IMR-90 (cell line): ENCODE results near the gene SGCA. TPM values are rescaled to one million over a fixed set of nuclear protein-coding genes. Genes with fewer than 3 reads are reported as not detected.
A peak's percentile ranks its signal among the peaks of the same experiment; 100 is the strongest.

ENCODE experiments used
- ATAC-seq: fragments of 200-7000 bp; cut with Tn5 transposase; 2 replicates; pipeline ENCODE4 v1.9.1; 2020; ENCODE audit warnings: low read depth, mild to moderate bottlenecking, moderate library complexity
- BruUV-seq: library from RNA; stranded (reverse); fragments of 400-500 nt; replicated peaks from 2 replicates; lab custom pipeline; 2021; lab: Mats Ljungman, UMichigan
- CTCF ChIA-PET: fragments of 300-600 bp; formaldehyde crosslinking; extraction: SDS; loops from one replicate; lab custom pipeline; 2021; ENCODE audit warnings: antibody characterized with exemption; lab: Yijun Ruan, JAX
- POLR2A ChIA-PET: fragments of 300-600 bp; sonication (Branson Sonifier 250); formaldehyde crosslinking; loops from one replicate; lab custom pipeline; 2022; ENCODE audit warnings: antibody characterized with exemption; ENCODE audit not compliant: unreplicated experiment; lab: Charles Lee
- DNase-seq: peaks from one replicate; pipeline ENCODE4 v3.0.0; 2013
- H2AFZ ChIP-seq: replicated peaks from 2 replicates; pipeline ENCODE3; 2013; ENCODE audit warnings: low read length, mild to moderate bottlenecking; ENCODE audit not compliant: poor library complexity
- H2AK5ac ChIP-seq: 2 replicates; pipeline ENCODE4 v1.6.1; 2013; ENCODE audit warnings: low read depth, low read length, inconsistent platforms
- H2AK9ac ChIP-seq: replicated peaks from 2 replicates; pipeline ENCODE3; 2013; ENCODE audit warnings: mild to moderate bottlenecking, low read depth, low read length, moderate library complexity; ENCODE audit not compliant: poor library complexity
- H2BK120ac ChIP-seq: 2 replicates; pipeline ENCODE4 v1.6.1; 2013; ENCODE audit warnings: low read depth, low read length, inconsistent platforms
- H2BK15ac ChIP-seq: 3 replicates; pipeline ENCODE4 v1.6.1; 2013; ENCODE audit warnings: low read depth, low read length, inconsistent platforms
- H2BK20ac ChIP-seq: 2 replicates; pipeline ENCODE4 v1.6.1; 2013; ENCODE audit warnings: low read depth, mild to moderate bottlenecking, inconsistent platforms, low read length, moderate library complexity
- H2BK5ac ChIP-seq: 2 replicates; pipeline ENCODE4 v1.6.1; 2013; ENCODE audit warnings: mild to moderate bottlenecking, low read depth, low read length, inconsistent platforms; ENCODE audit not compliant: poor library complexity, severe bottlenecking
- H3K14ac ChIP-seq: replicated peaks from 2 replicates; pipeline ENCODE4 v1.6.1; 2013; ENCODE audit warnings: low read depth, low read length, inconsistent platforms
- H3K18ac ChIP-seq: 2 replicates; pipeline ENCODE4 v1.6.1; 2013; ENCODE audit warnings: low read depth, low read length, control low read depth
- H3K23ac ChIP-seq: 2 replicates; pipeline ENCODE4 v1.6.1; 2013; ENCODE audit warnings: low read depth, low read length, inconsistent platforms
- H3K27ac ChIP-seq: 2 replicates; pipeline ENCODE4 v1.5.1; 2013; ENCODE audit warnings: mild to moderate bottlenecking, control low read depth, low read length; ENCODE audit not compliant: insufficient read depth
- H3K27me3 ChIP-seq: 2 replicates; pipeline ENCODE4 v1.6.1; 2013; ENCODE audit warnings: low read length; ENCODE audit not compliant: control insufficient read depth, insufficient read depth
- H3K36me3 ChIP-seq: 2 replicates; pipeline ENCODE4 v1.6.1; 2013; ENCODE audit warnings: low read length, mixed read lengths; ENCODE audit not compliant: control insufficient read depth, insufficient read depth
- H3K4ac ChIP-seq: 2 replicates; pipeline ENCODE4 v1.6.1; 2013; ENCODE audit warnings: low read depth, low read length, inconsistent platforms
- H3K4me1 ChIP-seq: 2 replicates; pipeline ENCODE4 v1.6.1; 2013; ENCODE audit warnings: low read length, mixed read lengths; ENCODE audit not compliant: control insufficient read depth, insufficient read depth
- H3K4me2 ChIP-seq: 2 replicates; pipeline ENCODE4 v1.6.1; 2013; ENCODE audit warnings: low read depth, mild to moderate bottlenecking, control low read depth, low read length, moderate library complexity
- H3K4me3 ChIP-seq: 2 replicates; pipeline ENCODE4 v1.5.1; 2013; ENCODE audit warnings: low read depth, mild to moderate bottlenecking, control low read depth, low read length, moderate library complexity; ENCODE audit not compliant: insufficient read depth
- H3K56ac ChIP-seq: 2 replicates; pipeline ENCODE4 v1.6.1; 2013; ENCODE audit warnings: low read length, inconsistent platforms; ENCODE audit not compliant: insufficient read depth; ENCODE audit errors: extremely low read depth
- H3K79me1 ChIP-seq, 2 experiments: 2 replicates each; pipeline ENCODE4 v1.6.1; 2013; ENCODE audit warnings: low read length in 2 of 2, inconsistent platforms in 1 of 2, low read depth in 1 of 2
- H3K9ac ChIP-seq: 2 replicates; pipeline ENCODE4 v1.6.1; 2013; ENCODE audit warnings: low read depth, low read length, control low read depth
- H3K9me1 ChIP-seq: 2 replicates; pipeline ENCODE4 v1.6.1; 2013; ENCODE audit warnings: low read length, inconsistent platforms; ENCODE audit not compliant: insufficient read depth
- H3K9me3 ChIP-seq: 2 replicates; pipeline ENCODE4 v1.6.1; 2013; ENCODE audit warnings: low read length; ENCODE audit not compliant: control insufficient read depth, insufficient read depth
- H4K20me1 ChIP-seq: 2 replicates; pipeline ENCODE4 v1.6.1; 2013; ENCODE audit warnings: low read length, inconsistent platforms; ENCODE audit not compliant: insufficient read depth
- H4K5ac ChIP-seq: 2 replicates; pipeline ENCODE4 v1.6.1; 2013; ENCODE audit warnings: mild to moderate bottlenecking, low read depth, low read length, control low read depth
- H4K8ac ChIP-seq, 2 experiments: 2 replicates each; pipeline ENCODE4 v1.6.1; 2013; ENCODE audit warnings: low read depth in 2 of 2, low read length in 2 of 2, control low read depth in 1 of 2, inconsistent platforms in 1 of 2
- H4K91ac ChIP-seq: 2 replicates; pipeline ENCODE4 v1.6.1; 2013; ENCODE audit warnings: low read depth, low read length, inconsistent platforms; ENCODE audit not compliant: insufficient read depth
- BHLHE40 ChIP-seq: fragments of 150-350 bp; IDR thresholded peaks from 2 replicates; pipeline ENCODE4 v1.6.1; 2016; ENCODE audit warnings: mild to moderate bottlenecking, low read depth, low read length
- CEBPB ChIP-seq: IDR thresholded peaks from 2 replicates; pipeline ENCODE4 v1.6.1; 2012; ENCODE audit warnings: low read depth, low read length, improper control_type of control experiment
- CHD1 ChIP-seq: IDR thresholded peaks from 2 replicates; pipeline ENCODE4 v1.6.1; 2012; ENCODE audit warnings: low read depth, low read length, improper control_type of control experiment
- FOS ChIP-seq: fragments of 150-350 bp; IDR thresholded peaks from 2 replicates; pipeline ENCODE4 v1.6.1; 2016; ENCODE audit warnings: low read depth, low read length
- MAFK ChIP-seq: IDR thresholded peaks from 2 replicates; pipeline ENCODE4 v1.6.1; 2012; ENCODE audit warnings: low read depth, low read length, improper control_type of control experiment
- MAZ ChIP-seq: IDR thresholded peaks from 2 replicates; pipeline ENCODE4 v1.6.1; 2012; ENCODE audit warnings: low read depth, mild to moderate bottlenecking, low read length, improper control_type of control experiment, moderate library complexity, borderline replicate concordance
- MXI1 ChIP-seq: IDR thresholded peaks from 2 replicates; pipeline ENCODE4 v1.6.1; 2012; ENCODE audit warnings: low read depth, mild to moderate bottlenecking, low read length, moderate library complexity, borderline replicate concordance
- NFE2L2 ChIP-seq: fragments of 150-350 bp; IDR thresholded peaks from 2 replicates; pipeline ENCODE4 v1.6.1; 2016; ENCODE audit warnings: low read depth, mild to moderate bottlenecking, low read length
- POLR2A ChIP-seq: IDR thresholded peaks from 2 replicates; pipeline ENCODE4 v1.6.1; 2012; ENCODE audit warnings: mild to moderate bottlenecking, low read depth, low read length
- RAD21 ChIP-seq: IDR thresholded peaks from 2 replicates; pipeline ENCODE4 v1.6.1; 2012; ENCODE audit warnings: low read length, improper control_type of control experiment
- RCOR1 ChIP-seq: IDR thresholded peaks from 2 replicates; pipeline ENCODE4 v1.6.1; 2012; ENCODE audit warnings: mild to moderate bottlenecking, low read length, improper control_type of control experiment; ENCODE audit not compliant: insufficient replicate concordance
- RFX5 ChIP-seq: IDR thresholded peaks from 2 replicates; pipeline ENCODE4 v1.8.0; 2012; ENCODE audit warnings: low read depth, mild to moderate bottlenecking, low read length, moderate library complexity
- SMC3 ChIP-seq: fragments of 150-350 bp; IDR thresholded peaks from 2 replicates; pipeline ENCODE4 v1.6.1; 2016; ENCODE audit warnings: low read depth, mild to moderate bottlenecking, antibody characterized with exemption, low read length, moderate library complexity
- WGBS, 2 experiments: methylation state at CpG; one replicate each; pipeline versions ENCODE4 v1.1.5 to v1.1.7; 2013; ENCODE audit warnings: missing lambda C conversion rate in 2 of 2; ENCODE audit not compliant: insufficient read length in 1 of 2; ENCODE audit errors: extremely low coverage in 2 of 2; 5-methylcytosine and 5-hydroxymethylcytosine counted together
- dilution Hi-C: fragments of 300-500 bp; cut with HindIII; formaldehyde crosslinking; loops from one replicate; pipeline ENCODE4 v1.14.3; 2018; ENCODE audit warnings: low sequenced_read_pairs; ENCODE audit not compliant: unreplicated experiment
- in situ Hi-C: fragments of 300-500 bp; cut with MboI; formaldehyde crosslinking; loops from 3 replicates; pipeline ENCODE4 v1.14.3; 2019; ENCODE audit warnings: low sequenced_read_pairs, inconsistent platforms, mixed read lengths
- intact Hi-C: fragments of 100-400 bp; cut with micrococcal nuclease; formaldehyde crosslinking; loops from 2 replicates; pipeline ENCODE4 v1.10.0; 2022
- polyA plus RNA-seq, 3 experiments: library from polyadenylated mRNA; depleted of rRNA; stranded (reverse); fragments of >200 nt; gene quantifications; 2 replicates each; pipeline ENCODE4 v1.2.3, GENCODE V29; 2012; ENCODE audit warnings: low replicate concordance in 1 of 3
- total RNA-seq: library from RNA; depleted of rRNA; stranded (reverse); fragments of >200 nt; gene quantifications from 2 replicates; pipeline ENCODE4 v1.2.3, GENCODE V29; 2012
- TF ChIP-seq, protein P1 (sequence below): fragments of 150-350 bp; IDR thresholded peaks from 2 replicates; pipeline ENCODE4 v1.6.1; 2017; ENCODE audit warnings: mild to moderate bottlenecking, antibody characterized with exemption, low read length, low read depth
- TF ChIP-seq, protein P2 (sequence below): fragments of 150-350 bp; IDR thresholded peaks from 2 replicates; pipeline ENCODE4 v1.6.1; 2016; ENCODE audit warnings: low read depth, mild to moderate bottlenecking, low read length, moderate library complexity, borderline replicate concordance

SGCA gene
- total and polyA plus RNA-seq, 2 of the 4 experiments (the other 2 are of a cell fraction), result 0.19 TPM; not detected in 1

DNA sequence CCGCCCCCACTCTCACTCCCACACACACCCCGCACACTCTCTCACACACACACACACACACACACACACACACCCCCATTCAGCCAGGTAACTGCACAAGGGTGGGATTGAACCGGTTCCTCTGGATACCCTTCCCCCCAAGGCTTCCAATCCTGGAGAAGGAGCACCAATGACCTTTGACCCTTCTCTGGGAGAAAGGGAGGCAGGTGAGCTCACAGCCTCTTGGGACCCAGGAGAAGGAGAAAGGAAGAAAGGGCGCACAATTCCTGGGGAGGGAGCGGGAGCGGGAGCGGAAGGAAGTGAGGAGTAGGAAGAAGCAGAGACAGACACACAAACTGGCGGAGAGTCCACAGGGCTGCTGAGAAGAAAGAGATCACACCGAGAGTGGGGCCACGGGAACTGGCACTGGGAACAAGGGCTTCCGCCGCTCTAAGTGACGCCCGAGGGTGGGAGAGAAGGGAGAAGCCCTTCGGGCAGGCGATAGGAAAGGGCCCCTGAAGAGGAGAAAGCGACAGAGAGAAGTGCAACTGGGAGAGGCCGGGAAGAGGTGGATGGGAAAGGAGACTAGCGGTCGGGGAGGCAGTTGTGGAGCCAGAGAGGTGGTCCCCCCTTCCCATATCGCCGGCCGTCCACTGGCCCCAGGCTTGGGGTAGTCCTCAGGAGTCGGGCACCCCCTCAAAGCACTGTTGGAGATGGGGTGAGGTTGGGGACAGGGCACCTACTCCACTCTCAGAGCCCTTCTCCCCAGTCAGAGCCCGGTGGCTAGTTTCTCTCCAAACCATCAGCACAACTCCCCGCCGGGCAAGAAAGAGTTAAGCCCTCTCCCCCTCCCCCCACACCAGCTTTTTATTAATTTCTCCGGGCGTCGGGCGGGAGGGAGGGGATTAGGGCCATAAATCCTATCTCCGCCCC lies 37.1 kb upstream of the SGCA start:
- Histone ChIP-seq H4K5ac (peak overlapping the region; percentile 50), H3K4me3 (peak overlapping the region; percentile 64), H3K36me3 (0 out of 2 replicates have a peak, but pooled peaks cover 1% of the 10 kb centered on the region), H2BK15ac (peak overlapping the region; percentile 32; the same call in 1 of the 3 replicates), H3K14ac (peak overlapping the region; percentile 88), H2BK5ac (no peak overlapping the region), H3K9me1 (peaks cover 16% of the 10 kb centered on the region; the same call in 1 of the 2 replicates), H3K4me1 (peaks cover 21% of the 10 kb centered on the region), H2AFZ (peak overlapping the region; percentile 93), H3K79me1 (peaks cover 3 to 35% of the 10 kb centered on the region in 2 experiments; a peak in 3 of 4 replicates), H3K23ac (peak overlapping the region; percentile 88; the same call in 1 of the 2 replicates), H2AK9ac (peak overlapping the region; percentile 99), H3K4ac (peak overlapping the region; percentile 55), H3K27ac (peak overlapping the region; percentile 40; the same call in 1 of the 2 replicates), H3K18ac (0 out of 2 replicates have a peak overlapping the region, but pooled peaks have one; percentile 27), H4K8ac (peak overlapping the region; percentile 15 to 96), H2BK20ac (no peak overlapping the region), H3K9me3 (no peaks in the 10 kb centered on the region), H3K56ac (peak overlapping the region; percentile 30; the same call in 1 of the 2 replicates), H3K27me3 (no peaks in the 10 kb centered on the region), H2AK5ac (peak overlapping the region; percentile 31), H2BK120ac (peak overlapping the region; percentile 55), H4K91ac (peak overlapping the region; percentile 85), H4K20me1 (peaks cover 12% of the 10 kb centered on the region), H3K4me2 (peak overlapping the region; percentile 92), H3K9ac (peak overlapping the region; percentile 51)
- in situ Hi-C loops (no loop called here), dilution Hi-C loops (no loop called here), intact Hi-C loops (no loop called here)
- no TSS peak for BruUV-seq
- ATAC-seq (peak; percentile 5), DNase-seq (peak; percentile 18)
- ChIA-PET CTCF (no interaction called here), POLR2A (interaction anchor here (0.5 to 0.9 kb wide), 3 partner anchors 23 to 233 kb away, joined by 3 to 6 read pairs (median 4); no protein-coding TSS in a partner anchor)
- WGBS, 2 experiments, result 19% methylated on average over 10 of the region's 32 CpGs; no CpG with 5 or more reads in 1 of the 2 experiments
- TF ChIP-seq, protein P1, sequence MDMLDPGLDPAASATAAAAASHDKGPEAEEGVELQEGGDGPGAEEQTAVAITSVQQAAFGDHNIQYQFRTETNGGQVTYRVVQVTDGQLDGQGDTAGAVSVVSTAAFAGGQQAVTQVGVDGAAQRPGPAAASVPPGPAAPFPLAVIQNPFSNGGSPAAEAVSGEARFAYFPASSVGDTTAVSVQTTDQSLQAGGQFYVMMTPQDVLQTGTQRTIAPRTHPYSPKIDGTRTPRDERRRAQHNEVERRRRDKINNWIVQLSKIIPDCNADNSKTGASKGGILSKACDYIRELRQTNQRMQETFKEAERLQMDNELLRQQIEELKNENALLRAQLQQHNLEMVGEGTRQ, result no peak
- TF ChIP-seq, protein P2, sequence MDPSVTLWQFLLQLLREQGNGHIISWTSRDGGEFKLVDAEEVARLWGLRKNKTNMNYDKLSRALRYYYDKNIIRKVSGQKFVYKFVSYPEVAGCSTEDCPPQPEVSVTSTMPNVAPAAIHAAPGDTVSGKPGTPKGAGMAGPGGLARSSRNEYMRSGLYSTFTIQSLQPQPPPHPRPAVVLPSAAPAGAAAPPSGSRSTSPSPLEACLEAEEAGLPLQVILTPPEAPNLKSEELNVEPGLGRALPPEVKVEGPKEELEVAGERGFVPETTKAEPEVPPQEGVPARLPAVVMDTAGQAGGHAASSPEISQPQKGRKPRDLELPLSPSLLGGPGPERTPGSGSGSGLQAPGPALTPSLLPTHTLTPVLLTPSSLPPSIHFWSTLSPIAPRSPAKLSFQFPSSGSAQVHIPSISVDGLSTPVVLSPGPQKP, result no peak
- TF ChIP-seq MAZ (no peak), MAFK (no peak), SMC3 (no peak), RAD21 (no peak), CHD1 (no peak), NFE2L2 (no peak), MXI1 (no peak), CEBPB (no peak), RFX5 (no peak), POLR2A (no peak), FOS (no peak), BHLHE40 (no peak), RCOR1 (no peak)
